Stomach (tissue), 9 donors: ENCODE data around the gene RHBG. TPM values are rescaled to one million over a fixed set of nuclear protein-coding genes. Genes with fewer than 3 reads are reported as not detected.

Source experiments
- DNase-seq, 2 donors: peaks; one replicate each; pipeline versions ENCODE4 v3.0.0 to v3.0.0-alpha.2; 2013 to 2019
- H3K27ac ChIP-seq, 5 donors: fragments of 200-600 bp in 4 of 5; sonication (generic) in 4 of 5; one replicate each; pipeline ENCODE4 v1.5.1; 2013 to 2019; ENCODE audit warnings: mild to moderate bottlenecking in 1 of 5, moderate library complexity in 1 of 5
- H3K27me3 ChIP-seq, 3 donors: fragments of 200-600 bp; sonication (generic); one replicate each; pipeline ENCODE4 v1.5.1; 2017 to 2019; ENCODE audit warnings: mixed run types in 1 of 3
- H3K36me3 ChIP-seq, 4 donors: fragments of 200-600 bp; sonication (generic); 1 replicate in 3 of 4; 2 replicates in 1 of 4; pipeline ENCODE4 v1.5.1; 2016 to 2019
- H3K4me1 ChIP-seq, 4 donors: fragments of 200-600 bp; sonication (generic); one replicate each; pipeline ENCODE4 v1.5.1; 2016 to 2019
- H3K4me3 ChIP-seq, 4 donors: fragments of 200-600 bp; sonication (generic) in 3 of 4; one replicate each; pipeline ENCODE4 v1.5.1; 2016 to 2019; ENCODE audit warnings: mild to moderate bottlenecking in 1 of 4
- H3K9me3 ChIP-seq, 4 donors: fragments of 200-600 bp; sonication (generic); one replicate each; pipeline ENCODE4 v1.5.1; 2016 to 2019
- CTCF ChIP-seq, 7 experiments: fragments of 450-650 bp in 4 of 7; fragments of 200-600 bp in 3 of 7; sonication (generic) in 3 of 7; IDR thresholded peaks; one replicate each; pipeline ENCODE4 v1.5.1; 2016 to 2019; ENCODE audit warnings: antibody characterized with exemption in 7 of 7, control low read depth in 2 of 7, mild to moderate bottlenecking in 1 of 7
- EP300 ChIP-seq: sonication (generic); formaldehyde crosslinking; IDR thresholded peaks from one replicate; pipeline ENCODE4 v1.6.1; 2017; ENCODE audit warnings: antibody characterized with exemption
- POLR2A ChIP-seq, 4 donors: fragments of 450-650 bp; IDR thresholded peaks; one replicate each; pipeline ENCODE4 v1.6.1; 2016; ENCODE audit warnings: antibody characterized with exemption in 4 of 4, control low read depth in 2 of 4, mild to moderate bottlenecking in 1 of 4, moderate library complexity in 1 of 4
- POLR2AphosphoS5 ChIP-seq, 3 donors: sonication (generic); formaldehyde crosslinking; IDR thresholded peaks; one replicate each; pipeline ENCODE4 v1.6.1; 2016; ENCODE audit warnings: antibody characterized with exemption in 3 of 3
- WGBS, 5 donors: extraction: QIAGEN DNeasy Blood & Tissue Kit in 3 of 5; methylation state at CpG; one replicate each; pipeline versions ENCODE4 v1.1.5 to v1.1.7; 2013 to 2018; 5-methylcytosine and 5-hydroxymethylcytosine counted together
- intact Hi-C: fragments of 100-400 bp; cut with DNase I; formaldehyde crosslinking; loops from one replicate; pipeline ENCODE4 v1.15.1; 2023; ENCODE audit warnings: low total_unique reads
- polyA plus RNA-seq, 3 donors: library from polyadenylated mRNA; stranded (reverse); fragments of 200-250 nt; gene quantifications; one replicate each; pipeline ENCODE4 v1.2.3, GENCODE V29; 2013
- total RNA-seq, 5 donors: library from RNA; depleted of rRNA; stranded (reverse); fragments of >200 nt; gene quantifications; one replicate each; pipeline versions ENCODE4 v1.1.0 to v1.2.3, GENCODE V29; 2014 to 2016
- donor health status: healthy with polysubstance abuse.
- donor health status: Bipolar disorder and iron deficiency.
- donor health status: healthy.

RHBG gene
- total and polyA plus RNA-seq, 8 donors, result 0.70 TPM; not detected in 7

- peaks cover 18 to 28% (median 21%) of the 10 kb centered on the region in 4 donors for H3K4me1 ChIP-seq
- H3K4me3 ChIP-seq, result peak overlapping the region in 3 of 4 donors; percentile 95 to 99 (median 97)
- intact Hi-C loops, result no loop called here
- peaks cover 32 to 46% (median 43%) of the 10 kb centered on the region in 4 donors for H3K36me3 ChIP-seq
- no peaks in the 10 kb centered on the region for H3K9me3 ChIP-seq
- H3K27me3 ChIP-seq, result no peaks in the 10 kb centered on the region
- H3K27ac ChIP-seq, result no peak overlapping the region
- no peak for DNase-seq
- WGBS, 5 donors, result 63 to 76% (median 67%) methylated on average over 4 of the region's 4 CpGs
- TF ChIP-seq POLR2A (IDR thresholded peaks at IDR 0.05) (no peak), CTCF (IDR thresholded peaks at IDR 0.05) (no peak), POLR2AphosphoS5 (IDR thresholded peaks at IDR 0.05) (no peak), EP300 (no peak)
These were observed 32.8 kb upstream of the RHBG start for GRCh38 chr1:156336242-156336641.

GRCh38 chr1:156337052-156337887 is 31.7 kb upstream of the RHBG start:
- no peaks in the 10 kb centered on the region for H3K27me3 ChIP-seq
- intact Hi-C loops, result no loop called here
- no peak for DNase-seq
- H3K4me1 ChIP-seq, result peaks cover 18 to 28% (median 21%) of the 10 kb centered on the region in 4 donors
- no peaks in the 10 kb centered on the region for H3K9me3 ChIP-seq
- TF ChIP-seq POLR2A (IDR thresholded peaks at IDR 0.05) (no peak), POLR2AphosphoS5 (IDR thresholded peaks at IDR 0.05) (no peak), CTCF (IDR thresholded peaks at IDR 0.05) (no peak)
- H3K27ac ChIP-seq, result peak overlapping the region; percentile 50 to 92 (median 85)
- 25 to 39% (median 28%) methylated on average over 34 of the region's 34 CpGs for WGBS, 5 donors
- H3K4me3 ChIP-seq, result peak overlapping the region; percentile 64 to 99 (median 96)
- peaks cover 23 to 36% (median 33%) of the 10 kb centered on the region in 4 donors for H3K36me3 ChIP-seq

- peak overlapping the region; percentile 50 to 92 (median 85) for H3K27ac ChIP-seq
- H3K36me3 ChIP-seq, result peaks cover 18 to 30% (median 27%) of the 10 kb centered on the region in 4 donors
- TF ChIP-seq EP300 (no peak), CTCF (IDR thresholded peaks at IDR 0.05) (no peak)
- 0 to 1% (median 0%) methylated on average over 14 of the region's 14 CpGs for WGBS, 5 donors
- no peak for DNase-seq
- H3K4me3 ChIP-seq, result peak overlapping the region; percentile 64 to 99 (median 96)
- no peaks in the 10 kb centered on the region for H3K27me3 ChIP-seq
- H3K9me3 ChIP-seq, result no peaks in the 10 kb centered on the region
- H3K4me1 ChIP-seq, result peaks cover 18 to 28% (median 21%) of the 10 kb centered on the region in 4 donors
- intact Hi-C loops, result no loop called here
These were observed 31.2 kb upstream of the RHBG start for GRCh38 chr1:156337888-156338179.

GRCh38 chr1:156338180-156338976 is 30.6 kb upstream of the RHBG start, which contains the start of the genes CCT3 and TSACC:
CCT3 (minus strand) TSS chr1:156338292; CDS start chr1:156338184, 108 bp downstream.
TSACC (plus strand) TSS chr1:156338526; CDS start chr1:156339758, 1,232 bp downstream.
- Histone ChIP-seq H3K4me1 (peaks cover 18 to 28% (median 21%) of the 10 kb centered on the region in 4 donors), H3K4me3 (peak within 1 kb of the TSS; percentile 64 to 99 (median 96)), H3K27ac (peak within 1 kb of the TSS; percentile 80 to 92 (median 90)), H3K9me3 (no peaks in the 10 kb centered on the region), H3K36me3 (peaks cover 12 to 25% (median 22%) of the 10 kb centered on the region in 4 donors), H3K27me3 (no peaks in the 10 kb centered on the region)
- 0 to 1% (median 0%) methylated on average over 15 to 47 of the region's 47 CpGs for WGBS, 5 donors
- peak; percentile 99 to 100 for DNase-seq
- intact Hi-C loops, result no loop called here
- peak; percentile 30 to 84 (median 72) for TF ChIP-seq POLR2AphosphoS5 (IDR thresholded peaks at IDR 0.05)
- no peak for TF ChIP-seq CTCF (IDR thresholded peaks at IDR 0.05)
- TF ChIP-seq POLR2A (IDR thresholded peaks at IDR 0.05), result peak in 1 of 4 donors; percentile 29
